Nephron progenitor cell (in vitro differentiated cells): ENCODE results near the gene DNAL1.

Experiments
- DNase-seq: peaks from one replicate; pipeline ENCODE4 v3.0.0; 2021
- H3K27ac Mint-ChIP-seq: 2 replicates; pipeline ENCODE4 v1.8.0; 2021; ENCODE audit warnings: mild to moderate bottlenecking, moderate library complexity, mixed read lengths
- H3K27me3 Mint-ChIP-seq: 2 replicates; pipeline ENCODE4 v1.8.0; 2021; ENCODE audit warnings: mild to moderate bottlenecking, low read depth, mixed read lengths; ENCODE audit not compliant: poor library complexity
- H3K36me3 Mint-ChIP-seq: 2 replicates; pipeline ENCODE4 v1.8.0; 2021; ENCODE audit warnings: low read depth, mixed read lengths
- H3K4me1 Mint-ChIP-seq: 2 replicates; pipeline ENCODE4 v1.8.0; 2021; ENCODE audit warnings: mixed read lengths
- H3K4me3 Mint-ChIP-seq: 2 replicates; pipeline ENCODE4 v1.8.0; 2021; ENCODE audit warnings: mild to moderate bottlenecking, moderate library complexity, mixed read lengths
- H3K9me3 Mint-ChIP-seq: 2 replicates; pipeline ENCODE4 v1.8.0; 2021; ENCODE audit warnings: mild to moderate bottlenecking, moderate library complexity, mixed read lengths
- CTCF ChIP-seq: fragments of 200-600 bp; sonication (generic); IDR thresholded peaks from 2 replicates; pipeline ENCODE4 v1.5.0; 2021; ENCODE audit warnings: antibody characterized with exemption

DNAL1 gene

GRCh38 chr14:73663548-73664212, 18.9 kb downstream of the DNAL1 start:
- Mint-ChIP-seq H3K4me1 (no peaks in the 10 kb centered on the region), H3K27ac (peak overlapping the region; percentile 47), H3K9me3 (peaks cover 3% of the 10 kb centered on the region), H3K4me3 (no peak overlapping the region), H3K27me3 (no peaks in the 10 kb centered on the region), H3K36me3 (peaks cover 45% of the 10 kb centered on the region)
- TF ChIP-seq CTCF = no peak
- no peak for DNase-seq

GRCh38 chr14:73665130-73665529, 20.3 kb downstream of the DNAL1 start:
- no peak for DNase-seq
- Mint-ChIP-seq H3K27me3 (no peaks in the 10 kb centered on the region), H3K36me3 (peaks cover 45% of the 10 kb centered on the region), H3K27ac (no peak overlapping the region), H3K4me3 (no peak overlapping the region), H3K4me1 (no peaks in the 10 kb centered on the region), H3K9me3 (peaks cover 3% of the 10 kb centered on the region)
- no peak for TF ChIP-seq CTCF

GRCh38 chr14:73666583-73666982, 21.8 kb downstream of the DNAL1 start:
- no peaks in the 10 kb centered on the region for H3K4me1 Mint-ChIP-seq
- peaks cover 3% of the 10 kb centered on the region for H3K9me3 Mint-ChIP-seq
- no peak for DNase-seq
- H3K27me3 Mint-ChIP-seq = no peaks in the 10 kb centered on the region
- peaks cover 40% of the 10 kb centered on the region for H3K36me3 Mint-ChIP-seq
- TF ChIP-seq CTCF = no peak
- no peak overlapping the region for H3K27ac Mint-ChIP-seq
- no peak overlapping the region for H3K4me3 Mint-ChIP-seq

- Mint-ChIP-seq H3K4me1 (no peaks in the 10 kb centered on the region), H3K4me3 (no peak overlapping the region), H3K36me3 (peaks cover 37% of the 10 kb centered on the region), H3K9me3 (no peaks in the 10 kb centered on the region), H3K27ac (no peak overlapping the region), H3K27me3 (no peaks in the 10 kb centered on the region)
- DNase-seq = no peak
- no peak for TF ChIP-seq CTCF
Measured at GRCh38 chr14:73667854-73668253, 23.1 kb downstream of the DNAL1 start.

GRCh38 chr14:73674986-73675385, 30.2 kb downstream of the DNAL1 start:
- Mint-ChIP-seq H3K4me1 (peaks cover 5% of the 10 kb centered on the region), H3K27me3 (no peaks in the 10 kb centered on the region), H3K4me3 (no peak overlapping the region), H3K36me3 (peaks cover 34% of the 10 kb centered on the region), H3K9me3 (no peaks in the 10 kb centered on the region), H3K27ac (peak overlapping the region; percentile 12)
- no peak for DNase-seq
- TF ChIP-seq CTCF = no peak

GRCh38 chr14:73678698-73679097, 33.9 kb downstream of the DNAL1 start:
- H3K36me3 Mint-ChIP-seq = peaks cover 21% of the 10 kb centered on the region
- peaks cover 5% of the 10 kb centered on the region for H3K4me1 Mint-ChIP-seq
- no peak for DNase-seq
- H3K4me3 Mint-ChIP-seq = no peak overlapping the region
- no peaks in the 10 kb centered on the region for H3K27me3 Mint-ChIP-seq
- no peak overlapping the region for H3K27ac Mint-ChIP-seq
- TF ChIP-seq CTCF = no peak
- H3K9me3 Mint-ChIP-seq = no peaks in the 10 kb centered on the region
